Trophoblast cell (in vitro differentiated cells and primary cell): ENCODE results near the gene NPBWR2.
A peak's percentile ranks its signal among the peaks of the same experiment; 100 is the strongest.
"Not testable (repeated sequence)": the region's sequence is repeated elsewhere in the genome, so short reads cannot be mapped to it uniquely, and the experiment has no call there.

ENCODE experiments used
- DNase-seq, 2 donors: peaks; one replicate each; pipeline ENCODE4 v3.0.0-alpha.2; 2016
- H2AFZ ChIP-seq: 2 replicates; pipeline ENCODE4 v1.6.1; 2013; ENCODE audit warnings: low read length, moderate library complexity, mild to moderate bottlenecking; ENCODE audit not compliant: insufficient read depth, poor library complexity
- H2AK5ac ChIP-seq: 2 replicates; pipeline ENCODE4 v1.6.1; 2013; ENCODE audit warnings: mild to moderate bottlenecking, low read length
- H2BK120ac ChIP-seq: 2 replicates; pipeline ENCODE4 v1.6.1; 2013; ENCODE audit warnings: low read length, mild to moderate bottlenecking, moderate library complexity; ENCODE audit not compliant: insufficient read depth, poor library complexity
- H2BK12ac ChIP-seq: 2 replicates; pipeline ENCODE4 v1.6.1; 2013; ENCODE audit warnings: mild to moderate bottlenecking, low read length, moderate library complexity
- H2BK5ac ChIP-seq: 2 replicates; pipeline ENCODE4 v1.6.1; 2013; ENCODE audit warnings: low read length, low read depth, moderate library complexity, mild to moderate bottlenecking; ENCODE audit not compliant: poor library complexity
- H3K14ac ChIP-seq: 2 replicates; pipeline ENCODE4 v1.6.1; 2013; ENCODE audit warnings: mild to moderate bottlenecking, low read length
- H3K18ac ChIP-seq: 2 replicates; pipeline ENCODE4 v1.6.1; 2013; ENCODE audit warnings: mild to moderate bottlenecking, low read length
- H3K23ac ChIP-seq: 2 replicates; pipeline ENCODE4 v1.6.1; 2013; ENCODE audit warnings: low read length
- H3K27ac ChIP-seq: 2 replicates; pipeline ENCODE4 v1.5.1; 2013; ENCODE audit warnings: low read depth, mild to moderate bottlenecking, inconsistent platforms, low read length, moderate library complexity
- H3K27me3 ChIP-seq: 2 replicates; pipeline ENCODE4 v1.6.1; 2013; ENCODE audit warnings: inconsistent platforms, mild to moderate bottlenecking, low read length, moderate library complexity; ENCODE audit not compliant: insufficient read depth
- H3K36me3 ChIP-seq, 2 experiments: 1 replicate in 1 of 2; 2 replicates in 1 of 2; pipeline ENCODE4 v1.6.1; 2013; ENCODE audit warnings: low read length in 2 of 2, mild to moderate bottlenecking in 2 of 2, moderate library complexity in 1 of 2; ENCODE audit not compliant: insufficient read depth in 2 of 2, control insufficient read depth in 1 of 2
- H3K4ac ChIP-seq: 2 replicates; pipeline ENCODE4 v1.6.1; 2013; ENCODE audit warnings: low read depth, mild to moderate bottlenecking, low read length, moderate library complexity
- H3K4me1 ChIP-seq, 2 experiments: 1 replicate in 1 of 2; 2 replicates in 1 of 2; pipeline ENCODE4 v1.6.1; 2013; ENCODE audit warnings: low read length in 2 of 2, mild to moderate bottlenecking in 2 of 2, moderate library complexity in 1 of 2; ENCODE audit not compliant: insufficient read depth in 2 of 2, control insufficient read depth in 1 of 2
- H3K4me2 ChIP-seq: 2 replicates; pipeline ENCODE4 v1.6.1; 2013; ENCODE audit warnings: inconsistent platforms, mild to moderate bottlenecking, low read length, moderate library complexity
- H3K4me3 ChIP-seq: 2 replicates; pipeline ENCODE4 v1.5.1; 2013; ENCODE audit warnings: mild to moderate bottlenecking, low read depth, low read length, inconsistent platforms
- H3K79me1 ChIP-seq: one replicate; pipeline ENCODE4 v1.6.1; 2013; ENCODE audit warnings: low read length
- H3K79me2 ChIP-seq: 2 replicates; pipeline ENCODE4 v1.6.1; 2013; ENCODE audit warnings: low read length, mild to moderate bottlenecking; ENCODE audit not compliant: control insufficient read depth, insufficient read depth, poor library complexity
- H3K9ac ChIP-seq: 2 replicates; pipeline ENCODE4 v1.6.1; 2013; ENCODE audit warnings: mild to moderate bottlenecking, low read length
- H3K9me3 ChIP-seq: 2 replicates; pipeline ENCODE4 v1.6.1; 2013; ENCODE audit warnings: low read depth, mild to moderate bottlenecking, control low read depth, inconsistent platforms, low read length; ENCODE audit not compliant: insufficient read depth
- H4K12ac ChIP-seq: 2 replicates; pipeline ENCODE4 v1.6.1; 2013; ENCODE audit warnings: low read depth, mild to moderate bottlenecking, low read length, moderate library complexity
- H4K8ac ChIP-seq: 2 replicates; pipeline ENCODE4 v1.6.1; 2013; ENCODE audit warnings: low read depth, mild to moderate bottlenecking, low read length, moderate library complexity
- H4K91ac ChIP-seq: one replicate; pipeline ENCODE4 v1.6.1; 2013; ENCODE audit warnings: low read depth, mild to moderate bottlenecking, low read length, moderate library complexity
- WGBS: extraction: QIAGEN DNeasy Blood & Tissue Kit; methylation state at CpG from one replicate; pipeline ENCODE4 v1.1.7; 2013; ENCODE audit warnings: missing lambda C conversion rate; ENCODE audit not compliant: insufficient read length, insufficient coverage; ENCODE audit errors: extremely low coverage; 5-methylcytosine and 5-hydroxymethylcytosine counted together

NPBWR2 gene

DNA sequence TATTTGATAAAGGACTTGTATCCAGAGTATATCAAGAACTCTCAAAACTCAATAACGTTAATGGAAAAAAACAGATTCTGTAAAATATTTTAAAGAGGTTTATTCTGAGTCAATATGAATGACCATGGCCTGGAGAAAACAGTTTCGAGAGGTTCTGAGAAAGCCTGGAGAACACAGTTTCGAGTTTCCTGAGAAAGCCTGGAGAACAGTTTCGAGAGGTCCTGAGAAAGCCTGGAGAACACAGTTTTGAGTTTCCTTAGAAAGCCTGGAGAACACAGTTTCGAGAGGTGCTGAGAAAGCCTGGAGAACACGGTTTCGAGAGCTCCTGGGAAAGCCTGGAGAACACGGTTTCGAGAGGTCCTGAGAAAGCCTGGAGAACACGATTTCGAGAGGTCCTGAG, 15.6 kb upstream of the NPBWR2 start:
- not testable (repeated sequence) for H3K79me1 ChIP-seq, H3K4ac ChIP-seq, H3K23ac ChIP-seq, DNase-seq, H4K8ac ChIP-seq, H3K4me2 ChIP-seq, H2BK120ac ChIP-seq, H4K91ac ChIP-seq, H3K27ac ChIP-seq, H3K9me3 ChIP-seq, H3K4me1 ChIP-seq, H3K36me3 ChIP-seq, H2BK12ac ChIP-seq, H2AK5ac ChIP-seq, H3K14ac ChIP-seq, H3K18ac ChIP-seq, H2AFZ ChIP-seq, H3K79me2 ChIP-seq, H3K27me3 ChIP-seq, H3K4me3 ChIP-seq, H3K9ac ChIP-seq, H2BK5ac ChIP-seq, H4K12ac ChIP-seq
- WGBS: no CpG with 5 or more reads among the region's 11 CpGs

- no peaks in the 10 kb centered on the region for H3K27me3 ChIP-seq
- no peak overlapping the region for H4K91ac ChIP-seq
- H2BK120ac ChIP-seq: no peak overlapping the region
- no peak overlapping the region for H3K9ac ChIP-seq
- H3K27ac ChIP-seq: no peak overlapping the region
- no peaks in the 10 kb centered on the region for H3K36me3 ChIP-seq
- no peak overlapping the region for H2AFZ ChIP-seq
- no peaks in the 10 kb centered on the region for H3K79me2 ChIP-seq
- H2BK5ac ChIP-seq: no peak overlapping the region
- no peak overlapping the region for H3K4me3 ChIP-seq
- no peak overlapping the region for H2AK5ac ChIP-seq
- no peak for DNase-seq
- no peak overlapping the region for H4K12ac ChIP-seq
- no peaks in the 10 kb centered on the region for H3K79me1 ChIP-seq
- peaks cover 0 to 2% of the 10 kb centered on the region in 2 experiments for H3K4me1 ChIP-seq
- H4K8ac ChIP-seq: no peak overlapping the region
- H3K4me2 ChIP-seq: no peak overlapping the region
- no peak overlapping the region for H3K4ac ChIP-seq
- H3K23ac ChIP-seq: no peak overlapping the region
- H2BK12ac ChIP-seq: no peak overlapping the region
- H3K9me3 ChIP-seq: peaks cover 1% of the 10 kb centered on the region
- no peak overlapping the region for H3K18ac ChIP-seq
- H3K14ac ChIP-seq: no peak overlapping the region
- WGBS: no CpG with 5 or more reads among the region's 12 CpGs
Observed at GRCh38 chr20:64121586-64121985, 14.2 kb upstream of the NPBWR2 start.

DNA sequence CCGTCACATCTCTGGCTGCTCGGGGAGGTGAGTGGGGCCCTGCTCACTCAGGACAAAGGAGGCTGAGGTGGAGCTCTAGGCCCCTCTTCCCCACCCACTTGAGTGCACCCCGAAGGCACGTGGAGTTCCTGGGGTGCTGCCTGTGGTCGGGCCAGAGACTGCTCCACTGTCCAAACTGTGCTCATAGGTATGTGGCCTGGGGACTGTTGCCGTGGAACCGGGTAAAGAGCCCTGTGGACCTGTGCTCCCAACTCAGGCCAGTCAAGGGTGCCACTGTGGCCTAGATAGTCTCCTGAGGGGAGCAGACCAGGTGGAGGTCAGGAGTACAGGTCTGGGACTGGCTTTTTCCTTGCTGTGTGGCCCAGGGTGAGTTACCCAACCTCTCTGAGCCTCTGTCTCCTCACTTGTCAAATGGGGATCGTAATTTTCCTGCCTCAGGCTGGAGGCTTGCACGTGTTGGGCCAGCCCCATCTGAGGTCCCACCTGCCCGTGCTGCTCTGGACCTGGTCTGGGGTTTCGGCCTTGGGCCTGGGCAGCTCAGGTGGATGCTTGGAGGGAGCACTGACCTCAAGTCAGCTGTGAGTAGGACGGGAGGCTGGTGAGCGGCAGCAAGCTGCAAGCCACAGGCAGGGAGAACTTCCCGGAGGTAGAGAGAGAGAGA, 12.4 kb upstream of the NPBWR2 start:
- DNase-seq: no peak
- WGBS: no CpG with 5 or more reads among the region's 14 CpGs
- H4K12ac ChIP-seq: no peak overlapping the region
- no peak overlapping the region for H2AK5ac ChIP-seq
- H3K79me2 ChIP-seq: no peaks in the 10 kb centered on the region
- peak overlapping the region; percentile 35 for H3K4me2 ChIP-seq
- no peak overlapping the region for H3K14ac ChIP-seq
- H3K9me3 ChIP-seq: peaks cover 1% of the 10 kb centered on the region
- H3K79me1 ChIP-seq: no peaks in the 10 kb centered on the region
- H3K4me3 ChIP-seq: no peak overlapping the region
- no peak overlapping the region for H4K91ac ChIP-seq
- H3K4ac ChIP-seq: no peak overlapping the region
- H2BK12ac ChIP-seq: no peak overlapping the region
- no peaks in the 10 kb centered on the region for H3K36me3 ChIP-seq
- H2BK120ac ChIP-seq: no peak overlapping the region
- H3K9ac ChIP-seq: no peak overlapping the region
- no peaks in the 10 kb centered on the region for H3K27me3 ChIP-seq
- no peak overlapping the region for H3K18ac ChIP-seq
- no peak overlapping the region for H4K8ac ChIP-seq
- no peak overlapping the region for H3K27ac ChIP-seq
- H3K4me1 ChIP-seq: peaks cover 0 to 2% of the 10 kb centered on the region in 2 experiments
- no peak overlapping the region for H2AFZ ChIP-seq
- no peak overlapping the region for H3K23ac ChIP-seq
- no peak overlapping the region for H2BK5ac ChIP-seq

DNA sequence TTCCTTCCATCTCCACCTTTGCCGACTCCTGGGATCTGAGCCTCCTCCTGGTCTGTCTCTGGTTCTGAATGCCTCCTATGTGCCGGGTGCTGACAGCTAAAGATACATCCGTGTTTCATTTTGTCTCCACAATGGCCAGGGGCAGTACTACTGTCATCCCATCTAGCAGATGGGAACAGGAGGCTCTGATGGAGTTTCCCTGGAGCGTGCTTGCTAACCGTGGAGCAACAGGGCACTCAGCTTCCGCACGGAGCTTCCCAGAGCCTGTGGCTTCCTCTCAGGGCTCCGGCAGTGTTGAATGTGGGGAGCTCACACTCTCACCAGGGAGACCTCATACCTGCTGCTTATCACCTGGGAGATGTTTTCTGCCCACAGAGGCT, 11.9 kb upstream of the NPBWR2 start:
- WGBS: no CpG with 5 or more reads among the region's 8 CpGs
- no peak overlapping the region for H4K12ac ChIP-seq

More for the DNA sequence above, 11.9 kb upstream of the NPBWR2 start:
- Histone ChIP-seq H3K23ac (no peak overlapping the region), H3K79me1 (no peaks in the 10 kb centered on the region), H3K27ac (no peak overlapping the region), H3K4me1 (peaks cover 0 to 2% of the 10 kb centered on the region in 2 experiments), H4K8ac (no peak overlapping the region), H3K9me3 (peaks cover 1% of the 10 kb centered on the region), H2BK5ac (no peak overlapping the region), H3K9ac (no peak overlapping the region), H2BK12ac (no peak overlapping the region), H3K4me3 (no peak overlapping the region), H2AFZ (no peak overlapping the region), H3K4ac (no peak overlapping the region), H3K14ac (no peak overlapping the region), H4K91ac (no peak overlapping the region), H3K18ac (no peak overlapping the region), H2BK120ac (no peak overlapping the region), H2AK5ac (no peak overlapping the region), H3K4me2 (no peak overlapping the region), H3K27me3 (no peaks in the 10 kb centered on the region), H3K36me3 (no peaks in the 10 kb centered on the region), H3K79me2 (no peaks in the 10 kb centered on the region)
- DNase-seq: no peak
